KMS-11 (cell line): ENCODE data around the gene ASZ1.

Experiments
- H2AFZ ChIP-seq: fragments of 200-600 bp; sonication (generic); 2 replicates; pipeline ENCODE4 v1.6.1; 2016; ENCODE audit warnings: antibody characterized with exemption, mixed run types, low read depth
- H3K27ac ChIP-seq: fragments of 200-600 bp; sonication (generic); 2 replicates; pipeline ENCODE4 v1.6.1; 2016; ENCODE audit warnings: mild to moderate bottlenecking, mixed run types
- H3K27me3 ChIP-seq: fragments of 200-600 bp; sonication (generic); 2 replicates; pipeline ENCODE4 v1.6.1; 2017; ENCODE audit warnings: mild to moderate bottlenecking, low read depth, mixed run types, moderate library complexity; ENCODE audit not compliant: insufficient read depth
- H3K36me3 ChIP-seq: fragments of 200-600 bp; sonication (generic); 2 replicates; pipeline ENCODE4 v1.6.1; 2017; ENCODE audit warnings: mild to moderate bottlenecking, mixed run types; ENCODE audit not compliant: insufficient read depth
- H3K4me1 ChIP-seq: fragments of 200-600 bp; sonication (generic); 2 replicates; pipeline ENCODE4 v1.6.1; 2016; ENCODE audit warnings: mild to moderate bottlenecking, low read depth, mixed run types; ENCODE audit not compliant: poor library complexity, severe bottlenecking
- H3K4me2 ChIP-seq: fragments of 200-600 bp; sonication (generic); 2 replicates; pipeline ENCODE4 v1.7.0; 2016; ENCODE audit warnings: mild to moderate bottlenecking, mixed run types
- H3K4me3 ChIP-seq: fragments of 200-600 bp; sonication (generic); IDR thresholded peaks from 2 replicates; pipeline ENCODE4 v1.6.1; 2017; ENCODE audit warnings: low read depth, low read length, mixed read lengths; ENCODE audit not compliant: insufficient read depth
- H3K79me2 ChIP-seq: fragments of 200-600 bp; sonication (generic); 2 replicates; pipeline ENCODE4 v1.6.1; 2016; ENCODE audit warnings: low read depth, mixed run types; ENCODE audit not compliant: insufficient read depth
- H3K9ac ChIP-seq: fragments of 200-600 bp; sonication (generic); 2 replicates; pipeline ENCODE4 v1.6.1; 2016; ENCODE audit warnings: mild to moderate bottlenecking, mixed run types
- H4K20me1 ChIP-seq: fragments of 200-600 bp; sonication (generic); 2 replicates; pipeline ENCODE4 v1.6.1; 2016; ENCODE audit warnings: mild to moderate bottlenecking, mixed run types; ENCODE audit not compliant: insufficient read depth
- TF ChIP-seq, protein P1 (sequence below): fragments of 200-600 bp; sonication (generic); conservative IDR thresholded peaks from 2 replicates; pipeline ENCODE4 v1.6.1; 2017; ENCODE audit warnings: low read depth, mild to moderate bottlenecking, antibody characterized with exemption, low read length, moderate library complexity, mixed read lengths

The ASZ1 gene

GRCh38 chr7:117401293-117402002 lies 25.8 kb downstream of the ASZ1 start:
- Histone ChIP-seq H3K36me3 (no peaks in the 10 kb centered on the region), H3K79me2 (no peaks in the 10 kb centered on the region), H3K4me3 (no peak overlapping the region), H3K4me2 (no peak overlapping the region), H4K20me1 (no peaks in the 10 kb centered on the region), H2AFZ (no peak overlapping the region), H3K27ac (no peak overlapping the region), H3K27me3 (no peaks in the 10 kb centered on the region), H3K4me1 (no peaks in the 10 kb centered on the region), H3K9ac (no peak overlapping the region)
- TF ChIP-seq, protein P1, sequence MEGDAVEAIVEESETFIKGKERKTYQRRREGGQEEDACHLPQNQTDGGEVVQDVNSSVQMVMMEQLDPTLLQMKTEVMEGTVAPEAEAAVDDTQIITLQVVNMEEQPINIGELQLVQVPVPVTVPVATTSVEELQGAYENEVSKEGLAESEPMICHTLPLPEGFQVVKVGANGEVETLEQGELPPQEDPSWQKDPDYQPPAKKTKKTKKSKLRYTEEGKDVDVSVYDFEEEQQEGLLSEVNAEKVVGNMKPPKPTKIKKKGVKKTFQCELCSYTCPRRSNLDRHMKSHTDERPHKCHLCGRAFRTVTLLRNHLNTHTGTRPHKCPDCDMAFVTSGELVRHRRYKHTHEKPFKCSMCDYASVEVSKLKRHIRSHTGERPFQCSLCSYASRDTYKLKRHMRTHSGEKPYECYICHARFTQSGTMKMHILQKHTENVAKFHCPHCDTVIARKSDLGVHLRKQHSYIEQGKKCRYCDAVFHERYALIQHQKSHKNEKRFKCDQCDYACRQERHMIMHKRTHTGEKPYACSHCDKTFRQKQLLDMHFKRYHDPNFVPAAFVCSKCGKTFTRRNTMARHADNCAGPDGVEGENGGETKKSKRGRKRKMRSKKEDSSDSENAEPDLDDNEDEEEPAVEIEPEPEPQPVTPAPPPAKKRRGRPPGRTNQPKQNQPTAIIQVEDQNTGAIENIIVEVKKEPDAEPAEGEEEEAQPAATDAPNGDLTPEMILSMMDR, result peak; percentile 35; the same call in 1 of the 2 replicates

DNA sequence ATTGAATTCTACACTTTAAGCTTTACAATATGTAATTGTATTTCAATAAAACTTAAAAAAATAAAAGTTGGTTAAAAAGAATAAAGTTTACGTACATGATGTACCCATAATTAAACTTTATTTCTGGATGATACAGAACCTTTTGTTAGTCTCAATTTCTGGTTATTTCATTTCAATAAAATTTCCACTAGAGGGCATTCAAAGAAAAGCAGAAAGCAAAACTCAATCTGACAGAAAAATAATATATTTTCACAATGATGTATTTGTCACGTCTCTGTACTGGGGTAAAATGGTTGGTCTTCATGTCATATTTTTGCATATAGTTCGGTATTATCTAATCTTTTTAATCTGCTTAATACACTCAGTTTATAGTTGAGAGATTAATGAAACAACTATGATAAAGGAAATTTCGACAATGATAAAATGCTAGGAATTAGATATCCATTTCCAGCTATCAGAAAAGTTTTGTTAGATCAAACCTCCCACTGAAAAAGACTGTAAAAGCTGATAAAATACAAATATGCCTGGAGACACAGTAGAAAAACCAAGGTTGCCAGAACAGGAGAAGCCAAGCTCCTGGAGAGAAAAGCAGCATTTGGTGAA lies 27.4 kb downstream of the ASZ1 start:
- no peaks in the 10 kb centered on the region for H3K36me3 ChIP-seq
- no peak overlapping the region; the same call in 1 of the 2 replicates for H2AFZ ChIP-seq
- no peak overlapping the region for H3K4me2 ChIP-seq
- TF ChIP-seq, protein P1, result peak; percentile 73
- H4K20me1 ChIP-seq, result no peaks in the 10 kb centered on the region
- no peaks in the 10 kb centered on the region for H3K4me1 ChIP-seq
- H3K9ac ChIP-seq, result no peak overlapping the region
- no peaks in the 10 kb centered on the region for H3K79me2 ChIP-seq
- no peak overlapping the region for H3K4me3 ChIP-seq
- H3K27me3 ChIP-seq, result no peaks in the 10 kb centered on the region
- no peak overlapping the region for H3K27ac ChIP-seq

DNA sequence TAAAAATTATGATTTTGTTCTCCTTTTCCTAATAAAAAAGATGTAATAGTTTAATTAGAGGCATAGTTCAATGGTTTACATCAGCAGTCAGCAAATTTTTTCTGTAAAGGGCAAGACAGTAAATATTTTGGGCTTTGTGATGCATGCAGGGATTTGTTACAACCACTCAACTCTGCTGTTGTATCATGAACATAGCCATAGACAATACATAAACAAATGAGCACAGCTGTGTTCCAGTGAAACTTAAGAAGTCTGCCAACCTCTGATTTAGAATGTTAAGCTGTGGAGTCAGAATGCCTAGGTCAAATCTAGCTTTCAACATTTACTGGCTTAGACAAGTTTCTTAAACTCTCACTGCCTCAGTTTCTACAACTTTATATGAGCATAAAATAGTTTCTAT lies 31.6 kb downstream of the ASZ1 start:
- Histone ChIP-seq H2AFZ (no peak overlapping the region), H3K9ac (no peak overlapping the region), H3K27me3 (no peaks in the 10 kb centered on the region), H3K79me2 (no peaks in the 10 kb centered on the region), H3K27ac (no peak overlapping the region), H3K4me3 (no peak overlapping the region), H3K4me1 (no peaks in the 10 kb centered on the region), H4K20me1 (no peaks in the 10 kb centered on the region), H3K36me3 (no peaks in the 10 kb centered on the region), H3K4me2 (no peak overlapping the region)
- TF ChIP-seq, protein P1, result no peak

GRCh38 chr7:117393781-117394180 lies 33.5 kb downstream of the ASZ1 start:
- Histone ChIP-seq H3K9ac (no peak overlapping the region), H3K79me2 (no peaks in the 10 kb centered on the region), H3K4me2 (no peak overlapping the region), H3K36me3 (no peaks in the 10 kb centered on the region), H2AFZ (no peak overlapping the region), H3K27ac (no peak overlapping the region), H3K27me3 (no peaks in the 10 kb centered on the region), H3K4me3 (no peak overlapping the region), H3K4me1 (no peaks in the 10 kb centered on the region), H4K20me1 (no peaks in the 10 kb centered on the region)
- TF ChIP-seq, protein P1, result no peak
